K562 (cell line): Measurements from ENCODE around the gene WDR18. TPM values are rescaled to one million over a fixed set of nuclear protein-coding genes. Genes with fewer than 3 reads are reported as not detected.

Source experiments
- ADNP ChIP-seq: fragments of 200-800 bp; sonication (Bioruptor generic); IDR thresholded peaks from 2 replicates; pipeline ENCODE4 v1.6.1; 2016; ENCODE audit warnings: missing genetic modification characterization, missing compliant biosample characterization
- BCOR ChIP-seq: fragments of 450-650 bp; IDR thresholded peaks from 2 replicates; pipeline ENCODE4 v1.6.1; 2016
- CREB1 ChIP-seq, 2 experiments: sonication (generic) in 1 of 2; formaldehyde crosslinking in 1 of 2; IDR thresholded peaks; 2 replicates each; pipeline versions ENCODE4 v1.6.1 to v1.8.0; 2012 to 2022; ENCODE audit warnings: inconsistent platforms in 1 of 2, mild to moderate bottlenecking in 1 of 2, missing genetic modification reagents in 1 of 2, moderate library complexity in 1 of 2
- DPF2 ChIP-seq: fragments of 450-650 bp; IDR thresholded peaks from 2 replicates; pipeline ENCODE4 v1.6.1; 2016
- ERF ChIP-seq: fragments of 450-650 bp; formaldehyde crosslinking; IDR thresholded peaks from 2 replicates; pipeline ENCODE4 v1.4.0; 2020; ENCODE audit warnings: mild to moderate bottlenecking, mixed read lengths
- GABPA ChIP-seq: fragments of 200-800 bp; sonication (Bioruptor generic); conservative IDR thresholded peaks from 2 replicates; pipeline ENCODE4 v1.6.1; 2016; ENCODE audit warnings: low read depth, missing genetic modification characterization, missing compliant biosample characterization
- GTF3C2 ChIP-seq: IDR thresholded peaks from 3 replicates; pipeline ENCODE4 v1.6.1; 2011; ENCODE audit warnings: borderline replicate concordance, mild to moderate bottlenecking, moderate library complexity; ENCODE audit not compliant: insufficient read length; ENCODE audit errors: extremely low read depth
- NRF1 ChIP-seq, 2 experiments: fragments of 450-650 bp; IDR thresholded peaks in 1 of 2; conservative IDR thresholded peaks in 1 of 2; 2 replicates each; pipeline ENCODE4 v1.6.1; 2014; ENCODE audit warnings: mild to moderate bottlenecking in 2 of 2
- PRMT5 ChIP-seq: sonication (generic); formaldehyde crosslinking; IDR thresholded peaks from 2 replicates; pipeline ENCODE4 v1.5.0; 2020; ENCODE audit warnings: missing genetic modification reagents
- ZBTB33 ChIP-seq: sonication (generic); formaldehyde crosslinking; IDR thresholded peaks from 2 replicates; pipeline ENCODE4 v1.8.1; 2023; ENCODE audit warnings: mild to moderate bottlenecking, missing genetic modification reagents
- polyA plus RNA-seq, 8 experiments: library from polyadenylated mRNA; depleted of rRNA in 4 of 8; stranded (reverse) in 5 of 8; unstranded in 3 of 8; fragments of >200 nt; fragmentation: Nextera tagmentation in 2 of 8; fragmentation: Illumina TruSeq in 1 of 8; extraction: Ambion mirVana in 2 of 8; extraction: Trizol in 1 of 8; gene quantifications; 2 replicates each; pipeline versions ENCODE4 v1.2.1 to v1.2.3, GENCODE V29; 2011 to 2014; ENCODE audit warnings: inconsistent platforms in 1 of 8, missing spikeins in 1 of 8
- total RNA-seq, 7 experiments: library from RNA; depleted of rRNA in 6 of 7; stranded (reverse); fragments of >200 nt in 6 of 7; fragmentation: Illumina TruSeq in 2 of 7; extraction: Trizol in 2 of 7; gene quantifications; 2 replicates each; pipeline versions ENCODE4 v1.2.1 to v1.2.3, GENCODE V29; 2011 to 2021; ENCODE audit warnings: low replicate concordance in 1 of 7
- TF ChIP-seq, protein P1 (sequence below): fragments of 250-450 bp; sonication (Bioruptor Pico); IDR thresholded peaks from 2 replicates; pipeline ENCODE4 v1.8.0; 2021; ENCODE audit warnings: moderate library complexity, mild to moderate bottlenecking, inconsistent platforms
- TF ChIP-seq, protein P2 (sequence below): sonication (generic); formaldehyde crosslinking; IDR thresholded peaks from 2 replicates; pipeline ENCODE4 v1.8.0; 2023; ENCODE audit warnings: mild to moderate bottlenecking, missing genetic modification reagents
- TF ChIP-seq, protein P3 (sequence below): sonication (generic); formaldehyde crosslinking; IDR thresholded peaks from 2 replicates; pipeline ENCODE4 v1.8.1; 2023; ENCODE audit warnings: mild to moderate bottlenecking, missing genetic modification reagents

The WDR18 gene
- total and polyA plus RNA-seq, 9 of the 15 experiments (the other 6 are each of a cell fraction or from before 2014, with no cell fraction given), result 0.65 to 181 (median 30.1) TPM

DNA sequence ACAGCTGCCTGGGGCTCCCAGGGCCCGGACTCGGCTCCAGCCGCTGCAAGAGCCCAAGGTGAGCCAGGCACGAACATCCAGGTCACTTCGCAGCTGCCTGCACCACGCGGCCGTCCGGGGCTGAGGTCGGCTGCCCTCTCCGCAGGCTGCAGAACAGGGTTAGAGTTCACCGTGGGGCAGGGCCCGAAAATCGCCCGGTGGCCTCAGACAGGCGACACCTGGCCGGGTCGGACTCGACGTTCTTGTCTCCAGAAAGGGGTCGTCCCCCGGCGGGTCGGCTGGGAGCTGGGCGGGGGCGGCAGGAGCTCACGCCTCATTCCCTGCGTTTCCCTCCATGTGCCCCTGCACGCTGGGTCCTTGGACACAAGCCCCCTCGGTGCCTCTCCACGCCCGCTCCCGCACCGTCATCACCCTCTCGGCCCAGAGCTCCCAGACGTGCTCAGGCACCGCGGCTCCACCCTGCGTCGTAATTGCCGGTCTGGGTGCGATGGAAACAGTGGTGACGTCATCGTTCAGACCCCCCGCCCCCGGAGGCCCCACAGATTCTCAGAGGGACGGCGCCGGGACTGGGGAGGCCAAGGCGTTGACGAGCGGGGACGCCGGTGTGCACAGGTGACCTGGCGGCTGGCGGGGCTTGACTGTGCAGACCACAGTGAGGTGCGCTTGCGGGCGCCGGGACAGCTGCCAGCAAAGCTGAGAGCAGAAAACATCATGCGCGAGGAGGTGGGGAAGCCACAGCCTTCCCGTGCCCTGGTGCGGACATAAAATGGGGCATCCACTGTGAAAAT is 12.1 kb downstream of the WDR18 start (continued):
- TF ChIP-seq ZBTB33 (CRISPR knock-in tag), result peak; percentile 24
- TF ChIP-seq, protein P1, sequence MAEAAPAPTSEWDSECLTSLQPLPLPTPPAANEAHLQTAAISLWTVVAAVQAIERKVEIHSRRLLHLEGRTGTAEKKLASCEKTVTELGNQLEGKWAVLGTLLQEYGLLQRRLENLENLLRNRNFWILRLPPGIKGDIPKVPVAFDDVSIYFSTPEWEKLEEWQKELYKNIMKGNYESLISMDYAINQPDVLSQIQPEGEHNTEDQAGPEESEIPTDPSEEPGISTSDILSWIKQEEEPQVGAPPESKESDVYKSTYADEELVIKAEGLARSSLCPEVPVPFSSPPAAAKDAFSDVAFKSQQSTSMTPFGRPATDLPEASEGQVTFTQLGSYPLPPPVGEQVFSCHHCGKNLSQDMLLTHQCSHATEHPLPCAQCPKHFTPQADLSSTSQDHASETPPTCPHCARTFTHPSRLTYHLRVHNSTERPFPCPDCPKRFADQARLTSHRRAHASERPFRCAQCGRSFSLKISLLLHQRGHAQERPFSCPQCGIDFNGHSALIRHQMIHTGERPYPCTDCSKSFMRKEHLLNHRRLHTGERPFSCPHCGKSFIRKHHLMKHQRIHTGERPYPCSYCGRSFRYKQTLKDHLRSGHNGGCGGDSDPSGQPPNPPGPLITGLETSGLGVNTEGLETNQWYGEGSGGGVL (CRISPR knock-in tag), result no peak
- TF ChIP-seq, protein P2, sequence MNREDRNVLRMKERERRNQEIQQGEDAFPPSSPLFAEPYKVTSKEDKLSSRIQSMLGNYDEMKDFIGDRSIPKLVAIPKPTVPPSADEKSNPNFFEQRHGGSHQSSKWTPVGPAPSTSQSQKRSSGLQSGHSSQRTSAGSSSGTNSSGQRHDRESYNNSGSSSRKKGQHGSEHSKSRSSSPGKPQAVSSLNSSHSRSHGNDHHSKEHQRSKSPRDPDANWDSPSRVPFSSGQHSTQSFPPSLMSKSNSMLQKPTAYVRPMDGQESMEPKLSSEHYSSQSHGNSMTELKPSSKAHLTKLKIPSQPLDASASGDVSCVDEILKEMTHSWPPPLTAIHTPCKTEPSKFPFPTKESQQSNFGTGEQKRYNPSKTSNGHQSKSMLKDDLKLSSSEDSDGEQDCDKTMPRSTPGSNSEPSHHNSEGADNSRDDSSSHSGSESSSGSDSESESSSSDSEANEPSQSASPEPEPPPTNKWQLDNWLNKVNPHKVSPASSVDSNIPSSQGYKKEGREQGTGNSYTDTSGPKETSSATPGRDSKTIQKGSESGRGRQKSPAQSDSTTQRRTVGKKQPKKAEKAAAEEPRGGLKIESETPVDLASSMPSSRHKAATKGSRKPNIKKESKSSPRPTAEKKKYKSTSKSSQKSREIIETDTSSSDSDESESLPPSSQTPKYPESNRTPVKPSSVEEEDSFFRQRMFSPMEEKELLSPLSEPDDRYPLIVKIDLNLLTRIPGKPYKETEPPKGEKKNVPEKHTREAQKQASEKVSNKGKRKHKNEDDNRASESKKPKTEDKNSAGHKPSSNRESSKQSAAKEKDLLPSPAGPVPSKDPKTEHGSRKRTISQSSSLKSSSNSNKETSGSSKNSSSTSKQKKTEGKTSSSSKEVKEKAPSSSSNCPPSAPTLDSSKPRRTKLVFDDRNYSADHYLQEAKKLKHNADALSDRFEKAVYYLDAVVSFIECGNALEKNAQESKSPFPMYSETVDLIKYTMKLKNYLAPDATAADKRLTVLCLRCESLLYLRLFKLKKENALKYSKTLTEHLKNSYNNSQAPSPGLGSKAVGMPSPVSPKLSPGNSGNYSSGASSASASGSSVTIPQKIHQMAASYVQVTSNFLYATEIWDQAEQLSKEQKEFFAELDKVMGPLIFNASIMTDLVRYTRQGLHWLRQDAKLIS, result no peak
- no peak for TF ChIP-seq DPF2
- TF ChIP-seq GTF3C2, result no peak
- no peak for TF ChIP-seq ERF
- TF ChIP-seq, protein P3, sequence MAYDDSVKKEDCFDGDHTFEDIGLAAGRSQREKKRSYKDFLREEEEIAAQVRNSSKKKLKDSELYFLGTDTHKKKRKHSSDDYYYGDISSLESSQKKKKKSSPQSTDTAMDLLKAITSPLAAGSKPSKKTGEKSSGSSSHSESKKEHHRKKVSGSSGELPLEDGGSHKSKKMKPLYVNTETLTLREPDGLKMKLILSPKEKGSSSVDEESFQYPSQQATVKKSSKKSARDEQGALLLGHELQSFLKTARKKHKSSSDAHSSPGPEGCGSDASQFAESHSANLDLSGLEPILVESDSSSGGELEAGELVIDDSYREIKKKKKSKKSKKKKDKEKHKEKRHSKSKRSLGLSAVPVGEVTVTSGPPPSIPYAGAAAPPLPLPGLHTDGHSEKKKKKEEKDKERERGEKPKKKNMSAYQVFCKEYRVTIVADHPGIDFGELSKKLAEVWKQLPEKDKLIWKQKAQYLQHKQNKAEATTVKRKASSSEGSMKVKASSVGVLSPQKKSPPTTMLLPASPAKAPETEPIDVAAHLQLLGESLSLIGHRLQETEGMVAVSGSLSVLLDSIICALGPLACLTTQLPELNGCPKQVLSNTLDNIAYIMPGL (CRISPR knock-in tag), result no peak
- no peak for TF ChIP-seq GABPA
- TF ChIP-seq CREB1 (IDR thresholded peaks at IDR 0.05), result peak; percentile 84
- TF ChIP-seq CREB1 (CRISPR knock-in tag; IDR thresholded peaks at IDR 0.05), result peak; percentile 92
- no peak for TF ChIP-seq BCOR
- TF ChIP-seq ADNP (tag), result no peak
- no peak for TF ChIP-seq PRMT5
- TF ChIP-seq NRF1 (conservative IDR thresholded peaks at IDR 0.05 in 1 of 2, IDR thresholded peaks at IDR 0.05 in 1 of 2), result peak; percentile 74 to 79
